ENCODE data around the gene MEX3C. TPM values are rescaled to one million over a fixed set of nuclear protein-coding genes. Genes with fewer than 3 reads are reported as not detected.

MEX3C gene
- total and polyA plus RNA-seq, 12 donors: 7.0 to 38.9 (median 29.6) TPM

- Histone ChIP-seq H3K27me3 (no peaks in the 10 kb centered on the region), H3K9me3 (replicated peaks in 1 of 3) (no peaks in the 10 kb centered on the region), H3K36me3 (replicated peaks in 1 of 2) (no peaks in the 10 kb centered on the region), H3K4me1 (replicated peaks in 1 of 2) (no peaks in the 10 kb centered on the region), H3K4me3 (no peak overlapping the region), H3K27ac (no peak overlapping the region)
- WGBS, 4 donors: 88 to 99% (median 94%) methylated on average over 3 of the region's 3 CpGs
- intact Hi-C loops (cut with DNase I): no loop called here
- no peak for TF ChIP-seq CTCF (IDR thresholded peaks at IDR 0.05)
- no peak for TF ChIP-seq POLR2A (IDR thresholded peaks at IDR 0.05)
- no peak for DNase-seq
Observed at GRCh38 chr18:51163543-51163942, 33.9 kb downstream of the MEX3C start.

- H3K27ac ChIP-seq: no peak overlapping the region
- TF ChIP-seq POLR2A (IDR thresholded peaks at IDR 0.05): no peak
- intact Hi-C loops (cut with DNase I): no loop called here
- DNase-seq: no peak
- WGBS, 4 donors: 74 to 82% (median 80%) methylated on average over 2 to 3 of the region's 3 CpGs
- H3K4me3 ChIP-seq: no peak overlapping the region
- no peaks in the 10 kb centered on the region for H3K27me3 ChIP-seq
- H3K4me1 ChIP-seq (replicated peaks in 1 of 2): no peaks in the 10 kb centered on the region
- H3K9me3 ChIP-seq (replicated peaks in 1 of 3): no peaks in the 10 kb centered on the region
- H3K36me3 ChIP-seq (replicated peaks in 1 of 2): no peaks in the 10 kb centered on the region
Observed at GRCh38 chr18:51162617-51163016, 34.9 kb downstream of the MEX3C start.

GRCh38 chr18:51160646-51161045, 36.8 kb downstream of the MEX3C start:
- H3K27me3 ChIP-seq: no peaks in the 10 kb centered on the region
- H3K27ac ChIP-seq: no peak overlapping the region
- DNase-seq: peak in 3 of 7 donors; percentile 13 to 32 (median 13)
- intact Hi-C loops (cut with DNase I): no loop called here
- no peak for TF ChIP-seq POLR2A (IDR thresholded peaks at IDR 0.05)
- TF ChIP-seq CTCF (IDR thresholded peaks at IDR 0.05): no peak
- H3K36me3 ChIP-seq (replicated peaks in 1 of 2): no peaks in the 10 kb centered on the region
- no peaks in the 10 kb centered on the region for H3K9me3 ChIP-seq (replicated peaks in 1 of 3)
- H3K4me3 ChIP-seq: no peak overlapping the region
- H3K4me1 ChIP-seq (replicated peaks in 1 of 2): no peaks in the 10 kb centered on the region
- 78 to 94% (median 92%) methylated on average over 5 of the region's 5 CpGs for WGBS, 4 donors

- no peaks in the 10 kb centered on the region for H3K27me3 ChIP-seq
- H3K4me1 ChIP-seq (replicated peaks in 1 of 2): no peaks in the 10 kb centered on the region
- no peaks in the 10 kb centered on the region for H3K36me3 ChIP-seq (replicated peaks in 1 of 2)
- H3K9me3 ChIP-seq (replicated peaks in 1 of 3): no peaks in the 10 kb centered on the region
- 94 to 98% (median 96%) methylated on average over 2 of the region's 2 CpGs for WGBS, 4 donors
- no peak for TF ChIP-seq CTCF (IDR thresholded peaks at IDR 0.05)
- TF ChIP-seq POLR2A (IDR thresholded peaks at IDR 0.05): no peak
- intact Hi-C loops (cut with DNase I): no loop called here
- no peak for DNase-seq
- no peak overlapping the region for H3K27ac ChIP-seq
- no peak overlapping the region for H3K4me3 ChIP-seq
Observed at GRCh38 chr18:51157215-51157614, 40.3 kb downstream of the MEX3C start.

GRCh38 chr18:51154431-51155063, 42.9 kb downstream of the MEX3C start:
- TF ChIP-seq POLR2A (IDR thresholded peaks at IDR 0.05) (no peak), CTCF (IDR thresholded peaks at IDR 0.05) (no peak)
- 56 to 72% (median 64%) methylated on average over 8 of the region's 8 CpGs for WGBS, 4 donors
- H3K4me1 ChIP-seq (replicated peaks in 1 of 2): no peaks in the 10 kb centered on the region
- H3K27me3 ChIP-seq: no peaks in the 10 kb centered on the region
- no peak overlapping the region for H3K27ac ChIP-seq
- no peak overlapping the region for H3K4me3 ChIP-seq
- H3K36me3 ChIP-seq (replicated peaks in 1 of 2): no peaks in the 10 kb centered on the region
- intact Hi-C loops (cut with DNase I): no loop called here
- no peak for DNase-seq
- no peaks in the 10 kb centered on the region for H3K9me3 ChIP-seq (replicated peaks in 1 of 3)

Data from adrenal gland (tissue), 12 donors.